Mesenchymal stem cell (in vitro differentiated cells and primary cell): Measurements from ENCODE around the gene FAM25A.
"Not testable (repeated sequence)": the region's sequence is repeated elsewhere in the genome, so short reads cannot be mapped to it uniquely, and the experiment has no call there.

Experiments
- DNase-seq: peaks from one replicate; pipeline ENCODE4 v3.0.0-alpha.2; 2013
- H2AFZ ChIP-seq: one replicate; pipeline ENCODE4 v1.6.1; 2013; ENCODE audit warnings: low read depth, mild to moderate bottlenecking, control low read depth, inconsistent platforms, low read length, moderate library complexity
- H2AK5ac ChIP-seq: 2 replicates; pipeline ENCODE4 v1.6.1; 2013; ENCODE audit warnings: low read length, moderate library complexity, mild to moderate bottlenecking, inconsistent platforms; ENCODE audit not compliant: severe bottlenecking
- H2BK120ac ChIP-seq: one replicate; pipeline ENCODE4 v1.6.1; 2013; ENCODE audit warnings: low read depth, mild to moderate bottlenecking, inconsistent platforms, low read length, moderate library complexity
- H2BK12ac ChIP-seq, 2 experiments: one replicate each; pipeline ENCODE4 v1.6.1; 2013; ENCODE audit warnings: inconsistent platforms in 2 of 2, low read length in 2 of 2, mild to moderate bottlenecking in 2 of 2, moderate library complexity in 2 of 2, control low read depth in 1 of 2
- H2BK15ac ChIP-seq: one replicate; pipeline ENCODE4 v1.6.1; 2013; ENCODE audit warnings: mild to moderate bottlenecking, low read depth, inconsistent platforms; ENCODE audit not compliant: poor library complexity, severe bottlenecking
- H2BK5ac ChIP-seq: 2 replicates; pipeline ENCODE4 v1.6.1; 2013; ENCODE audit warnings: low read depth, mild to moderate bottlenecking, low read length, control low read depth, inconsistent platforms; ENCODE audit not compliant: poor library complexity, severe bottlenecking
- H3K14ac ChIP-seq, 2 experiments: one replicate each; pipeline ENCODE4 v1.6.1; 2013; ENCODE audit warnings: inconsistent platforms in 2 of 2, low read length in 2 of 2, control low read depth in 1 of 2, mild to moderate bottlenecking in 1 of 2, moderate library complexity in 1 of 2
- H3K18ac ChIP-seq, 2 experiments: one replicate each; pipeline ENCODE4 v1.6.1; 2013; ENCODE audit warnings: inconsistent platforms in 2 of 2, low read length in 2 of 2, control low read depth in 1 of 2, low read depth in 1 of 2, mild to moderate bottlenecking in 1 of 2
- H3K23ac ChIP-seq, 2 experiments: one replicate each; pipeline ENCODE4 v1.6.1; 2013; ENCODE audit warnings: inconsistent platforms in 2 of 2, low read length in 2 of 2, mild to moderate bottlenecking in 2 of 2, moderate library complexity in 2 of 2, control low read depth in 1 of 2
- H3K27ac ChIP-seq: 2 replicates; pipeline ENCODE4 v1.5.1; 2013; ENCODE audit warnings: mild to moderate bottlenecking, moderate library complexity, low read length, control low read depth, inconsistent platforms; ENCODE audit not compliant: poor library complexity, severe bottlenecking
- H3K27me3 ChIP-seq, 2 experiments: 2 replicates each; pipeline versions ENCODE4 v1.6.1 to v1.7.0; 2013; ENCODE audit warnings: low read length in 2 of 2, mild to moderate bottlenecking in 2 of 2, moderate library complexity in 2 of 2, control low read depth in 1 of 2, inconsistent platforms in 1 of 2; ENCODE audit not compliant: control insufficient read depth in 1 of 2, insufficient read depth in 1 of 2
- H3K36me3 ChIP-seq, 2 experiments: 2 replicates each; pipeline versions ENCODE4 v1.6.1 to v1.7.0; 2013; ENCODE audit warnings: low read length in 2 of 2, control low read depth in 1 of 2, inconsistent platforms in 1 of 2, low read depth in 1 of 2, mild to moderate bottlenecking in 1 of 2; ENCODE audit not compliant: insufficient read depth in 2 of 2, control insufficient read depth in 1 of 2
- H3K4ac ChIP-seq, 2 experiments: one replicate each; pipeline ENCODE4 v1.6.1; 2013; ENCODE audit warnings: inconsistent platforms in 2 of 2, low read length in 2 of 2, mild to moderate bottlenecking in 2 of 2, moderate library complexity in 2 of 2, control low read depth in 1 of 2, low read depth in 1 of 2
- H3K4me1 ChIP-seq: 2 replicates; pipeline ENCODE4 v1.6.1; 2013; ENCODE audit warnings: low read depth, low read length, control low read depth; ENCODE audit not compliant: control insufficient read depth, insufficient read depth
- H3K4me2 ChIP-seq: 2 replicates; pipeline ENCODE4 v1.6.1; 2013; ENCODE audit warnings: low read length, mild to moderate bottlenecking, inconsistent platforms; ENCODE audit not compliant: poor library complexity, severe bottlenecking
- H3K4me3 ChIP-seq, 2 experiments: 2 replicates each; pipeline versions ENCODE4 v1.5.1 to v1.7.0; 2013; ENCODE audit warnings: low read length in 2 of 2, mild to moderate bottlenecking in 2 of 2, control low read depth in 1 of 2, low read depth in 1 of 2; ENCODE audit not compliant: insufficient read depth in 1 of 2
- H3K79me1 ChIP-seq: replicated peaks from 2 replicates; pipeline ENCODE4 v1.6.1; 2013; ENCODE audit warnings: mild to moderate bottlenecking, control low read depth, low read length, inconsistent platforms; ENCODE audit not compliant: poor library complexity, severe bottlenecking
- H3K9ac ChIP-seq: 2 replicates; pipeline ENCODE4 v1.7.0; 2013; ENCODE audit warnings: mild to moderate bottlenecking, low read length, moderate library complexity
- H3K9me3 ChIP-seq: 2 replicates; pipeline ENCODE4 v1.7.0; 2013; ENCODE audit warnings: mild to moderate bottlenecking, low read length; ENCODE audit not compliant: control insufficient read depth
- H4K8ac ChIP-seq: one replicate; pipeline ENCODE4 v1.6.1; 2013; ENCODE audit warnings: inconsistent platforms, mild to moderate bottlenecking, low read length, moderate library complexity
- H4K91ac ChIP-seq: one replicate; pipeline ENCODE4 v1.6.1; 2013; ENCODE audit warnings: mild to moderate bottlenecking, low read length, inconsistent platforms
- WGBS: methylation state at CpG from one replicate; pipeline ENCODE4 v1.1.7; 2013; ENCODE audit warnings: mixed read lengths; 5-methylcytosine and 5-hydroxymethylcytosine counted together

The FAM25A gene

GRCh38 chr10:87038286-87038717, 18.2 kb downstream of the FAM25A start:
- Histone ChIP-seq H2AK5ac (no peak overlapping the region), H2BK5ac (no peak overlapping the region), H3K23ac (no peak overlapping the region), H3K27me3 (no peaks in the 10 kb centered on the region), H3K4me1 (no peaks in the 10 kb centered on the region), H2BK120ac (no peak overlapping the region), H3K9ac (no peak overlapping the region), H2AFZ (no peak overlapping the region), H4K8ac (no peak overlapping the region), H3K14ac (no peak overlapping the region), H2BK12ac (no peak overlapping the region), H3K4me2 (no peak overlapping the region), H3K9me3 (no peaks in the 10 kb centered on the region), H3K79me1 (no peaks in the 10 kb centered on the region), H2BK15ac (no peak overlapping the region), H3K18ac (no peak overlapping the region), H3K36me3 (peaks cover 5 to 8% of the 10 kb centered on the region in 2 experiments), H3K4ac (no peak overlapping the region), H3K27ac (no peak overlapping the region), H4K91ac (no peak overlapping the region), H3K4me3 (no peak overlapping the region)
- DNase-seq = no peak
- WGBS = 99% methylated on average over 3 of the region's 3 CpGs

DNA sequence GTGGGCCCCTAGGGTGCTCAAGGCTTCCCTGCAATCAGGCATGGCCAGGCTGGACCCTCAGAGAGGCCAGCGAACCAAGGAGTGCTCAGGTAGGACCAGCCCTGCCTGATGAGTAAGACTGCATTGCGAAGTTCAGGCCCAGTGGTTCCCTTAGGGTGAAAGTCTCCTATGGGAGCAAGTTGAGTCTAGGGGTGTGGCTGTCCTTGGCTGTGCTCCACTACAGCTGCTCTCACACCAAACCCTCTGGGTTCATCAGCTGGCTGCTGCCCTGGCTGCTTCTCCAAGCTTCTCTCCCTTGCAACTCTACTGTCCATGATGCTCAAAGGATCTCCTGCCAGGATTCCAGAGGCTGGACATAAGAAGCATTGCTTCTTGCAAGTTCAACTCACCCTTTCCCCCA, 18.7 kb downstream of the FAM25A start:
- Histone ChIP-seq H3K9ac (no peak overlapping the region), H2BK12ac (no peak overlapping the region), H3K27ac (no peak overlapping the region), H3K4ac (no peak overlapping the region), H3K27me3 (no peaks in the 10 kb centered on the region), H2BK15ac (no peak overlapping the region), H4K91ac (no peak overlapping the region), H2AFZ (no peak overlapping the region), H2BK120ac (no peak overlapping the region), H2BK5ac (no peak overlapping the region), H4K8ac (no peak overlapping the region), H3K4me3 (no peak overlapping the region), H2AK5ac (no peak overlapping the region), H3K18ac (no peak overlapping the region), H3K9me3 (no peaks in the 10 kb centered on the region), H3K4me1 (peaks cover 2% of the 10 kb centered on the region), H3K36me3 (peaks cover 8 to 9% of the 10 kb centered on the region in 2 experiments), H3K79me1 (no peaks in the 10 kb centered on the region), H3K14ac (no peak overlapping the region), H3K23ac (no peak overlapping the region), H3K4me2 (no peak overlapping the region)
- 100% methylated on average over 2 of the region's 2 CpGs for WGBS
- DNase-seq = no peak

GRCh38 chr10:87043579-87043978, 23.5 kb downstream of the FAM25A start:
- H3K18ac ChIP-seq, H3K23ac ChIP-seq, H3K4me3 ChIP-seq, H3K9me3 ChIP-seq, H4K8ac ChIP-seq, H3K9ac ChIP-seq, H2BK15ac ChIP-seq, H2BK12ac ChIP-seq, H3K4me1 ChIP-seq, H2BK5ac ChIP-seq, H3K27me3 ChIP-seq, H3K27ac ChIP-seq, DNase-seq, H3K4me2 ChIP-seq, H4K91ac ChIP-seq, H3K4ac ChIP-seq, H2AFZ ChIP-seq, H2BK120ac ChIP-seq, H3K79me1 ChIP-seq, H2AK5ac ChIP-seq, H3K14ac ChIP-seq: not testable (repeated sequence)
- H3K36me3 ChIP-seq = peaks cover 16 to 37% of the 10 kb centered on the region in 2 experiments
- 100% methylated on average over 6 of the region's 7 CpGs for WGBS

DNA sequence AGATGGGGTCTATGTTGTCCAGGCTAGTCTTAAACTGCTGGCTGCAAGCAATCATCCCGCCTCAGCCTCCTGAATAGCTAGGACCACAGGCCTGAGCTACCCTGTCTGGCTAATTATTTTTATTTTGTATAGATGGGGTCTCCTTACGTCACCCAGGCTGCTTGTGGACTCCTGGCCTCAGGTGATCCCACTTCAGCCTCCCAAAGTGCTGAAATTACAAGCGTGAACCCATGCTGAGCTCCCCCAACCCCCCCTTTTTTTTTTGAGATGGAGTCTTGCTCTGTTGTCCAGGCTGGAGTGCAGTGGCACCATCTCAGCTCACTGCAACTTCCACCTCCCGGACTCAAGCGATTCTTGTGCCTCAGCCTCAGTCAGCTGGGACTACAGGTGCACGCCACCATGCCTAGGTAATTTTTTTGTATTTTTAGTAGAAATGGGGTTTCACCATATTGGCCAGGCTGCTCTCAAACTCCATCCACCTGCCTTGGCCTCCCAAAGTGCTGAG, 25.4 kb downstream of the FAM25A start:
- DNase-seq = no peak

More for the DNA sequence above, 25.4 kb downstream of the FAM25A start:
- no peak overlapping the region for H3K4ac ChIP-seq
- H3K18ac ChIP-seq = no peak overlapping the region
- no peak overlapping the region for H3K23ac ChIP-seq
- no peak overlapping the region for H4K8ac ChIP-seq
- peaks cover 25 to 53% of the 10 kb centered on the region in 2 experiments for H3K36me3 ChIP-seq
- no peak overlapping the region for H2AK5ac ChIP-seq
- H2BK15ac ChIP-seq = no peak overlapping the region
- no peak overlapping the region for H3K27ac ChIP-seq
- H3K4me1 ChIP-seq = peaks cover 3% of the 10 kb centered on the region
- H2BK120ac ChIP-seq = no peak overlapping the region
- H3K79me1 ChIP-seq = no peaks in the 10 kb centered on the region
- no peak overlapping the region for H3K9ac ChIP-seq
- H4K91ac ChIP-seq = no peak overlapping the region
- H3K9me3 ChIP-seq = no peaks in the 10 kb centered on the region
- no peak overlapping the region for H2AFZ ChIP-seq
- H3K4me2 ChIP-seq = no peak overlapping the region
- H2BK5ac ChIP-seq = no peak overlapping the region
- no peak overlapping the region for H3K4me3 ChIP-seq
- no peaks in the 10 kb centered on the region for H3K27me3 ChIP-seq
- H3K14ac ChIP-seq = no peak overlapping the region
- no peak overlapping the region for H2BK12ac ChIP-seq
- 92% methylated on average over 6 of the region's 6 CpGs for WGBS
